Measurements from ENCODE around the gene NREP.
"Not testable (repeated sequence)": the region's sequence is repeated elsewhere in the genome, so short reads cannot be mapped to it uniquely, and the experiment has no call there.

The NREP gene

DNA sequence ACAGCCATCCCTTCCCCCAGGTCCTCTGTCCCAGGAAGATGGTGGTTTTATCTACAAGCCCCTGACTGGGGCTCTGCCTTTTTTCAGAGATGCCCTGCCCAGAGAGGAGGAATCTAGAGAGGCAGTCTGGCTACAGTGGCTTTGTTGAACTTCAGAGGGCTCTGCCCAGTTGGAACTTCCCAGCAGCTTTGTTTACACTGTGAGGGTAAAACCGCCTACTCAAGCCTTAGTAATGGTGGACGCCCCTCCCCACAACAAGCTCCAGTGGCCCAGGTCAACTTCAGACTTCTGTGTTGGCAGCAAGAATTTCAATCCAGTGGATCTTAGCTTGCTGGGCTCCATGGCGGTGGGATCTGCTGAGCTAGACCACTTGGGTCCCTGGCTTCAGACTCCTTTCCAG is 40.2 kb downstream of the NREP start:
- H3K9ac ChIP-seq (ENCODE audit: low read length in 2 of 2); H3K4me3 ChIP-seq (ENCODE audit: low read length in 2 of 2); H3K27me3 ChIP-seq (ENCODE audit: control insufficient read depth in 1 of 2, insufficient read depth in 2 of 2, low read length in 2 of 2); H3K4me1 ChIP-seq (ENCODE audit: control insufficient read depth, insufficient read depth, low read length); H3K36me3 ChIP-seq (ENCODE audit: control insufficient read depth in 2 of 2, insufficient read depth in 2 of 2, low read length in 2 of 2); H3K9me3 ChIP-seq (ENCODE audit: control insufficient read depth in 2 of 2, low read length in 2 of 2); H3K27ac ChIP-seq (ENCODE audit: low read length): not testable (repeated sequence)

DNA sequence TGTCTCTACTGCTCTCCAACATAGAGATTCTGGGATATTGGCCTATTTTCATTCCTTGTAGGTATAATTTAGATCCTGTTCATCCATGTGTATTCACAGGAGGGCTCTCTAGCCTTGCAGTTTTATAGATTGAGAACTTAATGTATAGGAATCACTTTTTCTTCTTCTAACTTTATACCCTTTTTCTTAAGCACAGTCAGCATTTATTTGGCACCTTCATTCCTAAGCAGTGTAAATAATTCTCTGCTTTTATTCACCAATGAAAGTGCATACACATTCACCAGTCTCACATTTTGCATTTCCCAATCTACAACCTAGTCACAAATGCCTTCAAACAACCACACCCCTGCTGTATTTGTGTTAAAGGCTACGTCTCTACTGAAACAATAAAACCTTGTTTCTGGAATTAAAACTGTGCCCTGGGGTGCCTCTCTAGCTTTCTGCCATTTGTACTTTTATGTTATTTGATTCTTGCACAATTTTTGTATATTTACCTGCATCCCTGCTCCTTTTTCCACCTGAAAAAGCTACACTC is 49.3 kb downstream of the NREP start:
- Histone ChIP-seq H3K36me3 (ENCODE audit: control insufficient read depth in 2 of 2, insufficient read depth in 2 of 2, low read length in 2 of 2) (no peaks in the 10 kb centered on the region), H3K27me3 (ENCODE audit: control insufficient read depth in 1 of 2, insufficient read depth in 2 of 2, low read length in 2 of 2) (no peaks in the 10 kb centered on the region), H3K27ac (ENCODE audit: low read length) (no peak overlapping the region), H3K9ac (ENCODE audit: low read length in 2 of 2) (no peak overlapping the region), H3K9me3 (ENCODE audit: control insufficient read depth in 2 of 2, low read length in 2 of 2) (no peaks in the 10 kb centered on the region), H3K4me1 (ENCODE audit: control insufficient read depth, insufficient read depth, low read length) (no peaks in the 10 kb centered on the region), H3K4me3 (ENCODE audit: low read length in 2 of 2) (no peak overlapping the region)

DNA sequence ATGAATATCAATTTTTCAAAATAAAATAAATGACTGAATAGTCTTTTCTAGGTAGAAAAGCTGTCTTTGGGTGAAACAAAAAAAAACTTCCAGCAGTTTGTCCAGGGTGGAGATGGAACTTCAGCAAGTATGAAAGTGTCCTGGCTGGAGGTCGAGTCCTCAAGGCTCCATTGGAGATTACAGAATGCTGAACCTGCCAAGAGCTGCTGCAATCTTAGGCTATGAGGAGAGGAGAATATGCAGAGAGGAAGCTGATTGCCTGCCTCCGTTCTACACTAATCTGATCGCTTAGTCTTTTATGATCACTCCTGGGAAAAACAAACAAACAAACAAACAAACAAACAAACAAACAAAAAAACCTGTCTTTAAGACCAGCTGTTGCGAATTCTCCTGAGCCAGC is 50.6 kb downstream of the NREP start:
- Histone ChIP-seq H3K27ac (ENCODE audit: low read length) (no peak overlapping the region), H3K36me3 (ENCODE audit: control insufficient read depth in 2 of 2, insufficient read depth in 2 of 2, low read length in 2 of 2) (no peaks in the 10 kb centered on the region), H3K4me3 (ENCODE audit: low read length in 2 of 2) (no peak overlapping the region), H3K9me3 (ENCODE audit: control insufficient read depth in 2 of 2, low read length in 2 of 2) (no peaks in the 10 kb centered on the region), H3K27me3 (ENCODE audit: control insufficient read depth in 1 of 2, insufficient read depth in 2 of 2, low read length in 2 of 2) (no peaks in the 10 kb centered on the region), H3K4me1 (ENCODE audit: control insufficient read depth, insufficient read depth, low read length) (no peaks in the 10 kb centered on the region), H3K9ac (ENCODE audit: low read length in 2 of 2) (no peak overlapping the region)

DNA sequence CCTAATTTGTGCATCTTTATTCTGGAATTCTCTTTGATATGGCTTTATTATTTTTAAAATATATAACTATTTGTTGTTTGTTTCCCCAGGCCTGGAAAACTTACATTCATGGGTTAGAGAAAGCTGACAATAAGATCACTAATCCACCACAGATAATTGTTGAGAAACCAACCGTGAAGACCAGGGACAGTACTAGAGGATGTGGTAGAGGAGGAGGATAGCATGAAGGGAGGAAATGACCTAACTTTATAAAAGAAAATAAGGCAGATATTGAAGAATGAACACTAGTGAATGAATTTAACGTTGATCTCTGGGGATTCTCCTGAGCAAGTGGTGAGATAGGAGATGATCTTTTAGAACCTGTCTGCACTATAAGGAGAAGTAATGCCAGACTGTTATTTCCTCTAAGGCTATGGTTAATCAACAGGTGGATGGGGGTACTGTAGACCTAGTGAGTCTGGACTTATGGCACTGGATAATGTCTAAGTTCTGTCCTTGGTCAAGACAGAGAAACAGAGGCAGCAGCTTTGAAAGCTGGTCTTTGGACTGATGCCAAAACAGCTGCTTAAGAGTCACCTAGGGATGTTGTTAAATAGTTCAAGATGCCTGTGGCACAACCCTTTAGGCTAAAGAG is 52.4 kb downstream of the NREP start:
- H3K4me3 ChIP-seq (ENCODE audit: low read length in 2 of 2) = no peak overlapping the region
- no peak overlapping the region for H3K27ac ChIP-seq (ENCODE audit: low read length)
- H3K27me3 ChIP-seq (ENCODE audit: control insufficient read depth in 1 of 2, insufficient read depth in 2 of 2, low read length in 2 of 2) = no peaks in the 10 kb centered on the region
- no peak overlapping the region for H3K9ac ChIP-seq (ENCODE audit: low read length in 2 of 2)
- no peaks in the 10 kb centered on the region for H3K4me1 ChIP-seq (ENCODE audit: control insufficient read depth, insufficient read depth, low read length)
- no peaks in the 10 kb centered on the region for H3K36me3 ChIP-seq (ENCODE audit: control insufficient read depth in 2 of 2, insufficient read depth in 2 of 2, low read length in 2 of 2)
- no peaks in the 10 kb centered on the region for H3K9me3 ChIP-seq (ENCODE audit: control insufficient read depth in 2 of 2, low read length in 2 of 2)

DNA sequence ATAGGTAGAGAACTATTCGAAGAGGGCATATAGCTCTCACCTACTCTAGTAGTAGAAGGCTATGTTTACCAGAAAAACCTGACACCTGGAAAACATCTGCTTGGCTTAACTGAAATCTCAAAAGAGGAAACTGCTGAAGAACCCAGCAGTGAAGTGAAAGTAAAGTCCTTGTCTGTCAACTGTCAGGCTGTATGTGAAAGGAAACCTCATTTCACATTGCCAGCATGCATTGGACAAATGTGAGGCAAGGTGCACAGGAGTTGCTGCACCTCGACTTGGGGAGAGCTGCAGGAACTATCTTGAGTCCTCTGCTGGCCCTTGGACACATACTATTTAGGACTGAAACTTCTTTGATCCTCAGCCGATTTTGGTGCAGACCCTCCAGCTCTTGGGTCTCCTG is 53.3 kb downstream of the NREP start:
- no peaks in the 10 kb centered on the region for H3K9me3 ChIP-seq (ENCODE audit: control insufficient read depth in 2 of 2, low read length in 2 of 2)
- H3K27ac ChIP-seq (ENCODE audit: low read length) = no peak overlapping the region
- no peaks in the 10 kb centered on the region for H3K36me3 ChIP-seq (ENCODE audit: control insufficient read depth in 2 of 2, insufficient read depth in 2 of 2, low read length in 2 of 2)
- H3K27me3 ChIP-seq (ENCODE audit: control insufficient read depth in 1 of 2, insufficient read depth in 2 of 2, low read length in 2 of 2) = no peaks in the 10 kb centered on the region
- H3K4me1 ChIP-seq (ENCODE audit: control insufficient read depth, insufficient read depth, low read length) = no peaks in the 10 kb centered on the region
- H3K4me3 ChIP-seq (ENCODE audit: low read length in 2 of 2) = no peak overlapping the region
- H3K9ac ChIP-seq (ENCODE audit: low read length in 2 of 2) = no peak overlapping the region

DNA sequence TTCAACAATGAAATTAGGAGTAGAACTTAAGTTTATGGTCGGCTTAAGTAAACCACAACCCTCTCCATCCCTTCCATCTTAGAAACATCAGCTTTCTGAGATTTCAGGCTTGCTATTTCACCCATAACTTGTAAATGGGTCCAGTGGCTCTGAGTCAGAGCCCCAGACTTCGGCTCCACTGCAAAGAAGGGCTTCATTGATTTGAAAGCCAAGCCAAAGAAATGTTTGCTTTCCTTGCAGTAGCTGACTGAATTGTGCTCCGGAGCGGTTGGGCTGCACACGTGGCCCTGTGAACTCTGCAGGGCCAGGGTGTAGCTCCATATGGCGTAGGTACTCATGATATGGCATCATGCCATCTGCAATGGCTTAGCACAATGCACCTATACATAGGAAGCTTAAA is 57.0 kb downstream of the NREP start:
- Histone ChIP-seq H3K36me3 (ENCODE audit: control insufficient read depth in 2 of 2, insufficient read depth in 2 of 2, low read length in 2 of 2) (no peaks in the 10 kb centered on the region), H3K9me3 (ENCODE audit: control insufficient read depth in 2 of 2, low read length in 2 of 2) (no peaks in the 10 kb centered on the region), H3K4me1 (ENCODE audit: control insufficient read depth, insufficient read depth, low read length) (no peaks in the 10 kb centered on the region)

DNA sequence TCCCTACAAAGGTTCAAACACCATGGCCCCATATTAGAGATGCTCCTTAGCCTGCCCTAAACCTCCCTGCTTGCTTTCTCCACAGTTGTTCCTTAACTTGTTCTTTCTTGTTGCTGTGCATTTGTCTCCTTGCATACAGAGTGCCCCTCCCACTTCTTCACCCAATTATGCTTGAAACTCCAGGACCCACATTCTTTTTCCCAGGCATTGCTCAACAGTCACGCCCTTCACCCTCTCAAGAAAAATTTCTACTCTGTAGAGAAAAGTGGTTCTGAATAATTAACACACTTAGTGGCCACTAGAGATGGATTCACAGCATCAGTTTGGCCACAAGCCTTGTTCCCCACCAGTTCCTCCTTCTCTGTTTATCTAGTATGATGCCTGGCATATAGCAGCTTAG is 57.7 kb downstream of the NREP start:
- H3K27ac ChIP-seq (ENCODE audit: low read length) = no peak overlapping the region
- H3K9me3 ChIP-seq (ENCODE audit: control insufficient read depth in 2 of 2, low read length in 2 of 2) = no peaks in the 10 kb centered on the region
- H3K4me3 ChIP-seq (ENCODE audit: low read length in 2 of 2) = no peak overlapping the region
- no peaks in the 10 kb centered on the region for H3K4me1 ChIP-seq (ENCODE audit: control insufficient read depth, insufficient read depth, low read length)
- no peak overlapping the region for H3K9ac ChIP-seq (ENCODE audit: low read length in 2 of 2)
- H3K36me3 ChIP-seq (ENCODE audit: control insufficient read depth in 2 of 2, insufficient read depth in 2 of 2, low read length in 2 of 2) = no peaks in the 10 kb centered on the region
- H3K27me3 ChIP-seq (ENCODE audit: control insufficient read depth in 1 of 2, insufficient read depth in 2 of 2, low read length in 2 of 2) = no peaks in the 10 kb centered on the region

More for the DNA sequence above, 57.0 kb downstream of the NREP start:
- Histone ChIP-seq H3K27ac (ENCODE audit: low read length) (no peak overlapping the region), H3K9ac (ENCODE audit: low read length in 2 of 2) (no peak overlapping the region), H3K4me3 (ENCODE audit: low read length in 2 of 2) (no peak overlapping the region), H3K27me3 (ENCODE audit: control insufficient read depth in 1 of 2, insufficient read depth in 2 of 2, low read length in 2 of 2) (no peaks in the 10 kb centered on the region)

DNA sequence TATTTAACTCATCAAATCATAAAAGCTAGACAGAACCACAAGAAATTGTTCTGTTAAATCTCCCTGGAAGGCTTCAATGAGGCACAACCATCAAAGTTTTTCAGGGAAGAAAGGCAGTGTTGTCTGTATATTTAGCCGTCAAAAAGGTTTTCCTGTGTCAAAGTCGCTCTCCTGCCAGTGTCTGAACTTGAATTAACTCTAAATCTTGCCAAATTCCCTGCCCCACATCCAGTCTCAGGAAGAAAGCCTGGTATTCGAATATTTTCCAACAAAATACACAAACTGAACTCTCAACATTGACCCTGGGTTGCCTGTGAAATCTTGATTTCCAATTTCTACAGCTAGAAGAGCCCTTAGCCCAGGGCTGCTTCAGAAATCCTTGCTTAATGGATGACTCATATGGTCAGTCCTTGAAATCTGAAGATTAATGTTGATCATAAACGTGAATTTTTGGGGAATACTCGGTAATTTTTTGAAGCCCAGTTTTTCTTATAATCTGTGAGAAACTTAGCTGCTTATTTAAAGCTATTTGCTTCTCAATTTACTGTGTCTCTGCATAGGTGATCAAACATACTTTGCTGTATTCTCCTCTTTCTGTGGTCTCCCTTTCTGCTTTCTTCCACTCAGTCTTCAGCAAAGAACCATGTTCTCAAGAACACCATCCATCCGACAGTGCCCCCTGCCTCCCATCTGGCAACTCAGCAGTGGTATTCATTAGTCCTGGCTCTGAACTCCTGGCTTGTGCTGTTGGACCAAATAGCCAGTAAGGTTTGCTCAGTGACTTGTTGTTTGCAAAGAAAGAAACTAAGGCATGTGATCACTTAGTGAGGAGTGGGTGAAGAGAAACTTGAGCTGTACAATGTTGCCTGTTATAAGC is 58.9 kb downstream of the NREP start:
- Histone ChIP-seq H3K27ac (ENCODE audit: low read length) (no peak overlapping the region), H3K4me1 (ENCODE audit: control insufficient read depth, insufficient read depth, low read length) (no peaks in the 10 kb centered on the region), H3K9ac (ENCODE audit: low read length in 2 of 2) (no peak overlapping the region), H3K36me3 (ENCODE audit: control insufficient read depth in 2 of 2, insufficient read depth in 2 of 2, low read length in 2 of 2) (no peaks in the 10 kb centered on the region), H3K9me3 (ENCODE audit: control insufficient read depth in 2 of 2, low read length in 2 of 2) (no peaks in the 10 kb centered on the region), H3K4me3 (ENCODE audit: low read length in 2 of 2) (no peak overlapping the region), H3K27me3 (ENCODE audit: control insufficient read depth in 1 of 2, insufficient read depth in 2 of 2, low read length in 2 of 2) (no peaks in the 10 kb centered on the region)

DNA sequence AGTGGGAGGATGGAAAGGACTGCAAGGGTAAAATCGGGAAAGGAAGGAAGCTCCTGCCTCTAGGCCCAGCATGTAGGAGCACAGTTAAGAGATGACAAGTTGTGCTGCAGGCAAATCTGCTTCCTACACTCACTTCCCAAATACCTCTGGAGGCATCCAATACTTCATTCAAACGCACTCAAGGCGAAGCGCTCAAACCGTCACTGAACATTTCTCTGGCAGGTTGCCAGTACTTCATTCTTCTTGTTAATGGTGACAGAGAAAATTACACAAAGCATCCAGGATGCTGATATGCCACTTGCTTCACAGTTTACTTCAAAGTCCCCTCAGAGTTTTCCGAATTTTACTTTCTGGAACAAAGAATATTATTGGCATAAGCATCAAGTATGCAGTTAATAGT is 59.8 kb downstream of the NREP start:
- H3K9me3 ChIP-seq (ENCODE audit: control insufficient read depth in 2 of 2, low read length in 2 of 2) = no peaks in the 10 kb centered on the region
- no peaks in the 10 kb centered on the region for H3K4me1 ChIP-seq (ENCODE audit: control insufficient read depth, insufficient read depth, low read length)
- H3K27me3 ChIP-seq (ENCODE audit: control insufficient read depth in 1 of 2, insufficient read depth in 2 of 2, low read length in 2 of 2) = no peaks in the 10 kb centered on the region
- no peak overlapping the region for H3K4me3 ChIP-seq (ENCODE audit: low read length in 2 of 2)
- H3K36me3 ChIP-seq (ENCODE audit: control insufficient read depth in 2 of 2, insufficient read depth in 2 of 2, low read length in 2 of 2) = no peaks in the 10 kb centered on the region
- H3K27ac ChIP-seq (ENCODE audit: low read length) = no peak overlapping the region
- H3K9ac ChIP-seq (ENCODE audit: low read length in 2 of 2) = no peak overlapping the region

DNA sequence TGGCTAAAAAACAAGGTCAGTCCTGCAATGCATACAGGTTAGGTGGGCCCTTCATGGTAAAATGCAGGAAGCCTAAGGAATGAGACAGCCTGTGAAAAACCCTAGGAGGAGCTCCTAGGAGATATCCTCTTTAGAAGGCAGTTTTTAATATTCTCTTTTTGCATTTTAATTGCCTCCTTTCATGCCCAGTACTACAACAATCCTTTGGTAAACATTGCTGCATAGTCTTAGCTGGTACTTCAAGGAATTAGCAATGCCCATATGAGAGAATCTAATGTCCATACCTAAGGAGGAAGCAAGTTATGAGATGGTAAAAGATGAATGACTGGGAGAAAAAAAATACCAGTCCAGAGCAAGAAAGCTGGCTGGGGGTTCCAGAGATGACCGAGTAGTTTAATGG is 61.0 kb downstream of the NREP start:
- H3K36me3 ChIP-seq (ENCODE audit: control insufficient read depth in 2 of 2, insufficient read depth in 2 of 2, low read length in 2 of 2) = no peaks in the 10 kb centered on the region
- no peaks in the 10 kb centered on the region for H3K27me3 ChIP-seq (ENCODE audit: control insufficient read depth in 1 of 2, insufficient read depth in 2 of 2, low read length in 2 of 2)
- no peaks in the 10 kb centered on the region for H3K9me3 ChIP-seq (ENCODE audit: control insufficient read depth in 2 of 2, low read length in 2 of 2)
- H3K9ac ChIP-seq (ENCODE audit: low read length in 2 of 2) = no peak overlapping the region
- no peak overlapping the region for H3K4me3 ChIP-seq (ENCODE audit: low read length in 2 of 2)
- H3K4me1 ChIP-seq (ENCODE audit: control insufficient read depth, insufficient read depth, low read length) = no peaks in the 10 kb centered on the region
- H3K27ac ChIP-seq (ENCODE audit: low read length) = no peak overlapping the region

DNA sequence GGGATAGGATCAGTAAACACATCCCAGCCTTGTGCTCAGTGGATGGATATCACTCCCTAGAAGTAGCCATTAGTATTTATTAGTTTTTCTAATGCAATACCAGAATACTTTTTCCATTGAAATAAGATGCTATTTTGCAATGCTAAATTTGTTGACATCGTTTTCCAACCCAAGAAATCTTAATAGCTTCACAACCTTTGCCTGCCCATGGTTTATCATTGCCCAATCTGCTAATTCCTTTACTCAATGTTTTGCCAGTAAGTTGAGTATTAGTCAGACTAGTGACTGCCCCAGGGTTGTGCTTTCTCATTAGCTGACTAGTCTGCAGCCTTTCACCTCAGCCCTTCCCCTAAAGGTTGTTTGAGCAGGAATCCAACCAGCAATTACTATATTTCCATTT is 62.9 kb downstream of the NREP start:
- Histone ChIP-seq H3K9ac (ENCODE audit: low read length in 2 of 2) (no peak overlapping the region), H3K4me1 (ENCODE audit: control insufficient read depth, insufficient read depth, low read length) (no peaks in the 10 kb centered on the region), H3K9me3 (ENCODE audit: control insufficient read depth in 2 of 2, low read length in 2 of 2) (no peaks in the 10 kb centered on the region), H3K36me3 (ENCODE audit: control insufficient read depth in 2 of 2, insufficient read depth in 2 of 2, low read length in 2 of 2) (no peaks in the 10 kb centered on the region), H3K27ac (ENCODE audit: low read length) (no peak overlapping the region), H3K27me3 (ENCODE audit: control insufficient read depth in 1 of 2, insufficient read depth in 2 of 2, low read length in 2 of 2) (no peaks in the 10 kb centered on the region), H3K4me3 (ENCODE audit: low read length in 2 of 2) (no peak overlapping the region)

All from stomach smooth muscle (tissue), 2 donors.